WTC11 (cell line): ENCODE data around the gene RSPH1. TPM values are rescaled to one million over a fixed set of nuclear protein-coding genes. Genes with fewer than 3 reads are reported as not detected.

Experiments
- ATAC-seq: fragments of 200-7000 bp; cut with Tn5 transposase; 2 replicates; pipeline ENCODE4 v1.10.0; 2021; ENCODE audit warnings: mild to moderate bottlenecking, moderate library complexity
- CTCF ChIA-PET: fragments of 300-600 bp; sonication (Branson Sonifier 250); formaldehyde crosslinking; loops from one replicate; lab custom pipeline; 2021; ENCODE audit warnings: antibody characterized with exemption; lab: Charles Lee
- POLR2A ChIA-PET: fragments of 350-600 bp; sonication (Branson Sonifier 250); formaldehyde crosslinking; loops from one replicate; lab custom pipeline; 2021; ENCODE audit warnings: antibody characterized with exemption; lab: Charles Lee
- DNase-seq: peaks from one replicate; pipeline ENCODE4 v3.0.0; 2021; ENCODE audit warnings: low spot score
- H3K27ac Mint-ChIP-seq: 2 replicates; pipeline ENCODE4 v1.8.0; 2021; ENCODE audit warnings: mixed read lengths
- H3K27me3 Mint-ChIP-seq: 2 replicates; pipeline ENCODE4 v1.8.0; 2021; ENCODE audit warnings: low read depth, mild to moderate bottlenecking, moderate library complexity, mixed read lengths
- H3K36me3 Mint-ChIP-seq: 2 replicates; pipeline ENCODE4 v1.8.0; 2021; ENCODE audit warnings: mixed read lengths
- H3K4me1 Mint-ChIP-seq: 2 replicates; pipeline ENCODE4 v1.8.0; 2022; ENCODE audit warnings: mixed read lengths
- H3K4me3 Mint-ChIP-seq: 2 replicates; pipeline ENCODE4 v1.8.0; 2021; ENCODE audit warnings: mild to moderate bottlenecking, moderate library complexity, mixed read lengths
- H3K9me3 Mint-ChIP-seq: 2 replicates; pipeline ENCODE4 v1.8.0; 2021; ENCODE audit warnings: mixed read lengths
- ATF1 ChIP-seq: sonication (generic); formaldehyde crosslinking; IDR thresholded peaks from 2 replicates; pipeline ENCODE4 v1.8.1; 2023; ENCODE audit warnings: mild to moderate bottlenecking, moderate library complexity, missing genetic modification reagents
- CREB1 ChIP-seq: sonication (generic); formaldehyde crosslinking; IDR thresholded peaks from 2 replicates; pipeline ENCODE4 v1.8.0; 2023; ENCODE audit warnings: mild to moderate bottlenecking, missing genetic modification reagents
- CREM ChIP-seq: sonication (generic); formaldehyde crosslinking; IDR thresholded peaks from 2 replicates; pipeline ENCODE4 v1.8.1; 2022; ENCODE audit warnings: mild to moderate bottlenecking, missing genetic modification reagents, moderate library complexity
- ELF4 ChIP-seq: sonication (generic); formaldehyde crosslinking; IDR thresholded peaks from 2 replicates; pipeline ENCODE4 v1.8.1; 2022; ENCODE audit warnings: low read depth, mild to moderate bottlenecking, moderate library complexity, missing genetic modification reagents
- EMX1 ChIP-seq: fragments of 250-450 bp; sonication (Bioruptor Pico); IDR thresholded peaks from 2 replicates; pipeline ENCODE4 v1.8.0; 2021; ENCODE audit warnings: mild to moderate bottlenecking
- FOXK1 ChIP-seq: sonication (generic); formaldehyde crosslinking; IDR thresholded peaks from 2 replicates; pipeline ENCODE4 v1.8.0; 2022; ENCODE audit warnings: mild to moderate bottlenecking, moderate library complexity, missing genetic modification reagents
- GABPB1 ChIP-seq: sonication (generic); formaldehyde crosslinking; IDR thresholded peaks from 2 replicates; pipeline ENCODE4 v1.8.1; 2023; ENCODE audit warnings: mild to moderate bottlenecking, missing genetic modification reagents
- JAZF1 ChIP-seq: fragments of 250-450 bp; sonication (Bioruptor Pico); IDR thresholded peaks from 2 replicates; pipeline ENCODE4 v1.9.0; 2021; ENCODE audit warnings: moderate library complexity, mild to moderate bottlenecking, inconsistent platforms
- JUN ChIP-seq: sonication (generic); formaldehyde crosslinking; IDR thresholded peaks from 2 replicates; pipeline ENCODE4 v1.8.0; 2023; ENCODE audit warnings: mild to moderate bottlenecking, missing genetic modification reagents
- NFE2L1 ChIP-seq: sonication (generic); formaldehyde crosslinking; IDR thresholded peaks from 2 replicates; pipeline ENCODE4 v1.8.1; 2023; ENCODE audit warnings: missing genetic modification reagents
- RELA ChIP-seq: sonication (generic); formaldehyde crosslinking; IDR thresholded peaks from 2 replicates; pipeline ENCODE4 v1.8.1; 2022; ENCODE audit warnings: missing genetic modification reagents, mild to moderate bottlenecking, borderline replicate concordance
- SOX15 ChIP-seq: fragments of 250-450 bp; sonication (Bioruptor Pico); IDR thresholded peaks from 2 replicates; pipeline ENCODE4 v1.9.0; 2021; ENCODE audit warnings: mild to moderate bottlenecking
- TEAD4 ChIP-seq: sonication (generic); formaldehyde crosslinking; IDR thresholded peaks from 2 replicates; pipeline ENCODE4 v1.8.0; 2022; ENCODE audit warnings: mild to moderate bottlenecking, missing genetic modification reagents
- ZBTB21 ChIP-seq: sonication (generic); formaldehyde crosslinking; IDR thresholded peaks from 2 replicates; pipeline ENCODE4 v1.8.1; 2023; ENCODE audit warnings: mild to moderate bottlenecking, missing genetic modification reagents, borderline replicate concordance
- ZNF219 ChIP-seq: sonication (generic); formaldehyde crosslinking; IDR thresholded peaks from 2 replicates; pipeline ENCODE4 v1.8.0; 2023; ENCODE audit warnings: missing genetic modification reagents, mild to moderate bottlenecking, borderline replicate concordance
- total RNA-seq: library from RNA; stranded (reverse); gene quantifications from 3 replicates; pipeline ENCODE4 v1.2.3, GENCODE V29; 2021
- TF ChIP-seq, protein P1 (sequence below): sonication (generic); formaldehyde crosslinking; IDR thresholded peaks from 2 replicates; pipeline ENCODE4 v1.8.0; 2022; ENCODE audit warnings: missing genetic modification reagents
- TF ChIP-seq, protein P2 (sequence below): sonication (generic); formaldehyde crosslinking; IDR thresholded peaks from 2 replicates; pipeline ENCODE4 v1.8.1; 2023; ENCODE audit warnings: mild to moderate bottlenecking, missing genetic modification reagents
- TF ChIP-seq, protein P3 (sequence below): sonication (generic); formaldehyde crosslinking; IDR thresholded peaks from 2 replicates; pipeline ENCODE4 v1.8.1; 2022; ENCODE audit warnings: mild to moderate bottlenecking, moderate library complexity, missing genetic modification reagents
- TF ChIP-seq, protein P4 (sequence below): fragments of 250-450 bp; sonication (Bioruptor Pico); IDR thresholded peaks from 2 replicates; pipeline ENCODE4 v1.9.0; 2021; ENCODE audit warnings: mild to moderate bottlenecking, borderline replicate concordance
- TF ChIP-seq, protein P5 (sequence below): sonication (generic); formaldehyde crosslinking; IDR thresholded peaks from 2 replicates; pipeline ENCODE4 v1.8.1; 2023; ENCODE audit warnings: mild to moderate bottlenecking, missing genetic modification reagents, borderline replicate concordance
- TF ChIP-seq, protein P6 (sequence below): fragments of 200-600 bp; IDR thresholded peaks from 2 replicates; pipeline ENCODE4 v1.8.0; 2022; ENCODE audit warnings: antibody characterized with exemption

Gene RSPH1
- total RNA-seq, 1 experiment from 2014 or later = 0.11 TPM

DNA sequence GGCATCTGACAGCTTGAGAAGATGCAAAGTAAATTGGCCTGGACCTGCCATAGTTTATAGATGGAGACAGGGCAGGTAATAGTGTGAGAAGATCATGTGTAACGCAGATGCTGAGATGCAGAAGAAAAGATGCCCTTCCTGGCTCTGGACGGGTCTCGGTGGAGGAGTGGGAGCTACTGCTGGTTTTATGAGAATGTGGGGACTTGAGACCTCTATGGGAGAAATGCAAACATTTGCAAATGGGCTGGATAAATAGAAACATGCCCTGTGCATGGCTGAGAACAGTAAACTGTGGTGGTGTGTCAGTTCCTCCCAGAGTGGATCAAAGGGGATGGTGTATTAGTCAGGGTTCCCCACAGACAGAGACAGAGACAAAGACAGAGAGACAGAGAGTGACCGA, 70.4 kb downstream of the RSPH1 start (continued):
- TF ChIP-seq JAZF1 (CRISPR knock-in tag) = no peak
- TF ChIP-seq, protein P1, sequence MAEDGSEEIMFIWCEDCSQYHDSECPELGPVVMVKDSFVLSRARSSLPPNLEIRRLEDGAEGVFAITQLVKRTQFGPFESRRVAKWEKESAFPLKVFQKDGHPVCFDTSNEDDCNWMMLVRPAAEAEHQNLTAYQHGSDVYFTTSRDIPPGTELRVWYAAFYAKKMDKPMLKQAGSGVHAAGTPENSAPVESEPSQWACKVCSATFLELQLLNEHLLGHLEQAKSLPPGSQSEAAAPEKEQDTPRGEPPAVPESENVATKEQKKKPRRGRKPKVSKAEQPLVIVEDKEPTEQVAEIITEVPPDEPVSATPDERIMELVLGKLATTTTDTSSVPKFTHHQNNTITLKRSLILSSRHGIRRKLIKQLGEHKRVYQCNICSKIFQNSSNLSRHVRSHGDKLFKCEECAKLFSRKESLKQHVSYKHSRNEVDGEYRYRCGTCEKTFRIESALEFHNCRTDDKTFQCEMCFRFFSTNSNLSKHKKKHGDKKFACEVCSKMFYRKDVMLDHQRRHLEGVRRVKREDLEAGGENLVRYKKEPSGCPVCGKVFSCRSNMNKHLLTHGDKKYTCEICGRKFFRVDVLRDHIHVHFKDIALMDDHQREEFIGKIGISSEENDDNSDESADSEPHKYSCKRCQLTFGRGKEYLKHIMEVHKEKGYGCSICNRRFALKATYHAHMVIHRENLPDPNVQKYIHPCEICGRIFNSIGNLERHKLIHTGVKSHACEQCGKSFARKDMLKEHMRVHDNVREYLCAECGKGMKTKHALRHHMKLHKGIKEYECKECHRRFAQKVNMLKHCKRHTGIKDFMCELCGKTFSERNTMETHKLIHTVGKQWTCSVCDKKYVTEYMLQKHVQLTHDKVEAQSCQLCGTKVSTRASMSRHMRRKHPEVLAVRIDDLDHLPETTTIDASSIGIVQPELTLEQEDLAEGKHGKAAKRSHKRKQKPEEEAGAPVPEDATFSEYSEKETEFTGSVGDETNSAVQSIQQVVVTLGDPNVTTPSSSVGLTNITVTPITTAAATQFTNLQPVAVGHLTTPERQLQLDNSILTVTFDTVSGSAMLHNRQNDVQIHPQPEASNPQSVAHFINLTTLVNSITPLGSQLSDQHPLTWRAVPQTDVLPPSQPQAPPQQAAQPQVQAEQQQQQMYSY (CRISPR knock-in tag) = no peak
- TF ChIP-seq RELA = no peak

DNA sequence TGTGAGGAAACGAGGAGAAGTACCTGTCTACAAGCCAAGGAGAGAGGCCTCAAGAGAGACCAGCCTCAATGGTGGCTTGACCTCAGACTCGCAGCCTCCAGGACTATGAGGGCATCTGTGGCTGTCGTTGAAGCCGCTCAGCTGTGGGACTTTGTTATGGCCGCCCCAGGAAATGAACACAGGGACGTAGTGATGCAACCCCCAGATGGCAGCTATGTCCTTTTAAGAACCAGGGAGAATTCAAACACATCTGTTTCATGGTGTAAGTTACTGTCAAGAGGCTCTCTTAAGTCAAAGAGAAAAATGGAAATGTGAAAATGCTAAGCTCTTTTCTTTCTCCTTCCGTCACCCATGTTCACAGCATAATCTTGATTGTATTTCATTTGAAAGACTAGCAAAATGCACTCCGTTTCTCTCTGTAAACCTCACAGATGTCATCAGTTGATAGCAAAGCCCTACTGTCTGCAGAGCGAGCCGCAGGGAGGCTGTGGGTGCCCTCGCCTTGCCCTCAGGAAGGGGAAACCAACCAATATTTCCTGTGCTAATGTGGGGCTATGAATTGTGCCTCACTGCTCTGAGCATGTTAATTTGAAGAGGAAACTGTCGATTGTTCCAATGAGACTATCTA, 71.0 kb downstream of the RSPH1 start:
- DNase-seq = no peak
- Mint-ChIP-seq H3K4me3 (no peak overlapping the region), H3K36me3 (no peaks in the 10 kb centered on the region), H3K9me3 (peaks cover 12% of the 10 kb centered on the region), H3K27me3 (no peaks in the 10 kb centered on the region; the same call in 1 of the 2 replicates), H3K27ac (no peak overlapping the region), H3K4me1 (no peaks in the 10 kb centered on the region)
- ChIA-PET CTCF (no interaction called here), POLR2A (no interaction called here)
- no peak for ATAC-seq
- TF ChIP-seq ATF1 (CRISPR knock-in tag) (no peak), CREB1 (no peak), ZBTB21 (CRISPR knock-in tag) (no peak), JUN (CRISPR knock-in tag) (no peak), ELF4 (CRISPR knock-in tag) (no peak), FOXK1 (CRISPR knock-in tag) (no peak), SOX15 (no peak), EMX1 (CRISPR knock-in tag) (no peak), NFE2L1 (no peak), GABPB1 (CRISPR knock-in tag) (no peak), CREM (CRISPR knock-in tag) (no peak), ZNF219 (no peak), TEAD4 (CRISPR knock-in tag) (no peak)
- TF ChIP-seq, protein P2, sequence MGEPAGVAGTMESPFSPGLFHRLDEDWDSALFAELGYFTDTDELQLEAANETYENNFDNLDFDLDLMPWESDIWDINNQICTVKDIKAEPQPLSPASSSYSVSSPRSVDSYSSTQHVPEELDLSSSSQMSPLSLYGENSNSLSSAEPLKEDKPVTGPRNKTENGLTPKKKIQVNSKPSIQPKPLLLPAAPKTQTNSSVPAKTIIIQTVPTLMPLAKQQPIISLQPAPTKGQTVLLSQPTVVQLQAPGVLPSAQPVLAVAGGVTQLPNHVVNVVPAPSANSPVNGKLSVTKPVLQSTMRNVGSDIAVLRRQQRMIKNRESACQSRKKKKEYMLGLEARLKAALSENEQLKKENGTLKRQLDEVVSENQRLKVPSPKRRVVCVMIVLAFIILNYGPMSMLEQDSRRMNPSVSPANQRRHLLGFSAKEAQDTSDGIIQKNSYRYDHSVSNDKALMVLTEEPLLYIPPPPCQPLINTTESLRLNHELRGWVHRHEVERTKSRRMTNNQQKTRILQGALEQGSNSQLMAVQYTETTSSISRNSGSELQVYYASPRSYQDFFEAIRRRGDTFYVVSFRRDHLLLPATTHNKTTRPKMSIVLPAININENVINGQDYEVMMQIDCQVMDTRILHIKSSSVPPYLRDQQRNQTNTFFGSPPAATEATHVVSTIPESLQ (CRISPR knock-in tag) = no peak
- TF ChIP-seq, protein P3, sequence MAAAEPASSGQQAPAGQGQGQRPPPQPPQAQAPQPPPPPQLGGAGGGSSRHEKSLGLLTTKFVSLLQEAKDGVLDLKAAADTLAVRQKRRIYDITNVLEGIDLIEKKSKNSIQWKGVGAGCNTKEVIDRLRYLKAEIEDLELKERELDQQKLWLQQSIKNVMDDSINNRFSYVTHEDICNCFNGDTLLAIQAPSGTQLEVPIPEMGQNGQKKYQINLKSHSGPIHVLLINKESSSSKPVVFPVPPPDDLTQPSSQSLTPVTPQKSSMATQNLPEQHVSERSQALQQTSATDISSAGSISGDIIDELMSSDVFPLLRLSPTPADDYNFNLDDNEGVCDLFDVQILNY (CRISPR knock-in tag) = no peak
- TF ChIP-seq, protein P4, sequence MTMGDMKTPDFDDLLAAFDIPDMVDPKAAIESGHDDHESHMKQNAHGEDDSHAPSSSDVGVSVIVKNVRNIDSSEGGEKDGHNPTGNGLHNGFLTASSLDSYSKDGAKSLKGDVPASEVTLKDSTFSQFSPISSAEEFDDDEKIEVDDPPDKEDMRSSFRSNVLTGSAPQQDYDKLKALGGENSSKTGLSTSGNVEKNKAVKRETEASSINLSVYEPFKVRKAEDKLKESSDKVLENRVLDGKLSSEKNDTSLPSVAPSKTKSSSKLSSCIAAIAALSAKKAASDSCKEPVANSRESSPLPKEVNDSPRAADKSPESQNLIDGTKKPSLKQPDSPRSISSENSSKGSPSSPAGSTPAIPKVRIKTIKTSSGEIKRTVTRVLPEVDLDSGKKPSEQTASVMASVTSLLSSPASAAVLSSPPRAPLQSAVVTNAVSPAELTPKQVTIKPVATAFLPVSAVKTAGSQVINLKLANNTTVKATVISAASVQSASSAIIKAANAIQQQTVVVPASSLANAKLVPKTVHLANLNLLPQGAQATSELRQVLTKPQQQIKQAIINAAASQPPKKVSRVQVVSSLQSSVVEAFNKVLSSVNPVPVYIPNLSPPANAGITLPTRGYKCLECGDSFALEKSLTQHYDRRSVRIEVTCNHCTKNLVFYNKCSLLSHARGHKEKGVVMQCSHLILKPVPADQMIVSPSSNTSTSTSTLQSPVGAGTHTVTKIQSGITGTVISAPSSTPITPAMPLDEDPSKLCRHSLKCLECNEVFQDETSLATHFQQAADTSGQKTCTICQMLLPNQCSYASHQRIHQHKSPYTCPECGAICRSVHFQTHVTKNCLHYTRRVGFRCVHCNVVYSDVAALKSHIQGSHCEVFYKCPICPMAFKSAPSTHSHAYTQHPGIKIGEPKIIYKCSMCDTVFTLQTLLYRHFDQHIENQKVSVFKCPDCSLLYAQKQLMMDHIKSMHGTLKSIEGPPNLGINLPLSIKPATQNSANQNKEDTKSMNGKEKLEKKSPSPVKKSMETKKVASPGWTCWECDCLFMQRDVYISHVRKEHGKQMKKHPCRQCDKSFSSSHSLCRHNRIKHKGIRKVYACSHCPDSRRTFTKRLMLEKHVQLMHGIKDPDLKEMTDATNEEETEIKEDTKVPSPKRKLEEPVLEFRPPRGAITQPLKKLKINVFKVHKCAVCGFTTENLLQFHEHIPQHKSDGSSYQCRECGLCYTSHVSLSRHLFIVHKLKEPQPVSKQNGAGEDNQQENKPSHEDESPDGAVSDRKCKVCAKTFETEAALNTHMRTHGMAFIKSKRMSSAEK (CRISPR knock-in tag) = no peak
- TF ChIP-seq, protein P5, sequence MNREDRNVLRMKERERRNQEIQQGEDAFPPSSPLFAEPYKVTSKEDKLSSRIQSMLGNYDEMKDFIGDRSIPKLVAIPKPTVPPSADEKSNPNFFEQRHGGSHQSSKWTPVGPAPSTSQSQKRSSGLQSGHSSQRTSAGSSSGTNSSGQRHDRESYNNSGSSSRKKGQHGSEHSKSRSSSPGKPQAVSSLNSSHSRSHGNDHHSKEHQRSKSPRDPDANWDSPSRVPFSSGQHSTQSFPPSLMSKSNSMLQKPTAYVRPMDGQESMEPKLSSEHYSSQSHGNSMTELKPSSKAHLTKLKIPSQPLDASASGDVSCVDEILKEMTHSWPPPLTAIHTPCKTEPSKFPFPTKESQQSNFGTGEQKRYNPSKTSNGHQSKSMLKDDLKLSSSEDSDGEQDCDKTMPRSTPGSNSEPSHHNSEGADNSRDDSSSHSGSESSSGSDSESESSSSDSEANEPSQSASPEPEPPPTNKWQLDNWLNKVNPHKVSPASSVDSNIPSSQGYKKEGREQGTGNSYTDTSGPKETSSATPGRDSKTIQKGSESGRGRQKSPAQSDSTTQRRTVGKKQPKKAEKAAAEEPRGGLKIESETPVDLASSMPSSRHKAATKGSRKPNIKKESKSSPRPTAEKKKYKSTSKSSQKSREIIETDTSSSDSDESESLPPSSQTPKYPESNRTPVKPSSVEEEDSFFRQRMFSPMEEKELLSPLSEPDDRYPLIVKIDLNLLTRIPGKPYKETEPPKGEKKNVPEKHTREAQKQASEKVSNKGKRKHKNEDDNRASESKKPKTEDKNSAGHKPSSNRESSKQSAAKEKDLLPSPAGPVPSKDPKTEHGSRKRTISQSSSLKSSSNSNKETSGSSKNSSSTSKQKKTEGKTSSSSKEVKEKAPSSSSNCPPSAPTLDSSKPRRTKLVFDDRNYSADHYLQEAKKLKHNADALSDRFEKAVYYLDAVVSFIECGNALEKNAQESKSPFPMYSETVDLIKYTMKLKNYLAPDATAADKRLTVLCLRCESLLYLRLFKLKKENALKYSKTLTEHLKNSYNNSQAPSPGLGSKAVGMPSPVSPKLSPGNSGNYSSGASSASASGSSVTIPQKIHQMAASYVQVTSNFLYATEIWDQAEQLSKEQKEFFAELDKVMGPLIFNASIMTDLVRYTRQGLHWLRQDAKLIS = no peak
- TF ChIP-seq, protein P6, sequence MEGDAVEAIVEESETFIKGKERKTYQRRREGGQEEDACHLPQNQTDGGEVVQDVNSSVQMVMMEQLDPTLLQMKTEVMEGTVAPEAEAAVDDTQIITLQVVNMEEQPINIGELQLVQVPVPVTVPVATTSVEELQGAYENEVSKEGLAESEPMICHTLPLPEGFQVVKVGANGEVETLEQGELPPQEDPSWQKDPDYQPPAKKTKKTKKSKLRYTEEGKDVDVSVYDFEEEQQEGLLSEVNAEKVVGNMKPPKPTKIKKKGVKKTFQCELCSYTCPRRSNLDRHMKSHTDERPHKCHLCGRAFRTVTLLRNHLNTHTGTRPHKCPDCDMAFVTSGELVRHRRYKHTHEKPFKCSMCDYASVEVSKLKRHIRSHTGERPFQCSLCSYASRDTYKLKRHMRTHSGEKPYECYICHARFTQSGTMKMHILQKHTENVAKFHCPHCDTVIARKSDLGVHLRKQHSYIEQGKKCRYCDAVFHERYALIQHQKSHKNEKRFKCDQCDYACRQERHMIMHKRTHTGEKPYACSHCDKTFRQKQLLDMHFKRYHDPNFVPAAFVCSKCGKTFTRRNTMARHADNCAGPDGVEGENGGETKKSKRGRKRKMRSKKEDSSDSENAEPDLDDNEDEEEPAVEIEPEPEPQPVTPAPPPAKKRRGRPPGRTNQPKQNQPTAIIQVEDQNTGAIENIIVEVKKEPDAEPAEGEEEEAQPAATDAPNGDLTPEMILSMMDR = no peak
